GM18867 (cell line): ENCODE results near the gene TLE2.
"Not testable (repeated sequence)": the region's sequence is repeated elsewhere in the genome, so short reads cannot be mapped to it uniquely, and the experiment has no call there.

Experiments
- ATAC-seq: cut with Tn5 transposase; IDR thresholded peaks from one replicate; pipeline ENCODE4 v1.9.1; 2021; ENCODE audit warnings: mild to moderate bottlenecking, moderate library complexity; ENCODE audit not compliant: unreplicated experiment

Gene TLE2

GRCh38 chr19:2988568-2988967, 40.5 kb downstream of the TLE2 start:
- no peak for ATAC-seq

GRCh38 chr19:2987797-2988196, 41.3 kb downstream of the TLE2 start:
- ATAC-seq = no peak

GRCh38 chr19:2986951-2987524, 42.0 kb downstream of the TLE2 start:
- ATAC-seq = no peak

GRCh38 chr19:2984215-2984528, 44.9 kb downstream of the TLE2 start:
- no peak for ATAC-seq

GRCh38 chr19:2983351-2984214, 45.5 kb downstream of the TLE2 start:
- no peak for ATAC-seq

- ATAC-seq = no peak
Measured at GRCh38 chr19:2982983-2983350, 46.1 kb downstream of the TLE2 start.

GRCh38 chr19:2982561-2982960, 46.5 kb downstream of the TLE2 start:
- ATAC-seq = no peak

GRCh38 chr19:2981898-2982297, 47.2 kb downstream of the TLE2 start:
- ATAC-seq = no peak

- ATAC-seq = no peak
Measured at GRCh38 chr19:2978772-2979171, 50.3 kb downstream of the TLE2 start.

- no peak for ATAC-seq
Measured at GRCh38 chr19:2978166-2978767, 50.8 kb downstream of the TLE2 start.

GRCh38 chr19:2977746-2978138, 51.3 kb downstream of the TLE2 start:
- no peak for ATAC-seq

- ATAC-seq = peak; percentile 93
Measured at GRCh38 chr19:2977001-2977745, 51.9 kb downstream of the TLE2 start, which contains the start of gene TLE6. TSS of gene TLE6 (plus strand) at chr19:2977564. CDS start at chr19:2978234, 670 bp downstream.

- ATAC-seq = no peak
Measured at GRCh38 chr19:2976609-2977000, 52.5 kb downstream of the TLE2 start.

- ATAC-seq = no peak
Measured at GRCh38 chr19:2974342-2975041, 54.6 kb downstream of the TLE2 start.

- no peak for ATAC-seq
Measured at GRCh38 chr19:2973229-2973628, 55.9 kb downstream of the TLE2 start.

- no peak for ATAC-seq
Measured at GRCh38 chr19:2970201-2970835, 58.8 kb downstream of the TLE2 start.

GRCh38 chr19:2969104-2969504, 60.0 kb downstream of the TLE2 start:
- no peak for ATAC-seq

- ATAC-seq = no peak
Measured at GRCh38 chr19:2967972-2968371, 61.1 kb downstream of the TLE2 start.

GRCh38 chr19:2964874-2965273, 64.2 kb downstream of the TLE2 start:
- ATAC-seq = no peak

GRCh38 chr19:2963631-2964030, 65.4 kb downstream of the TLE2 start:
- not testable (repeated sequence) for ATAC-seq
